Dermis microvascular lymphatic vessel endothelial cell (primary cell): ENCODE data around the gene NECAB3. TPM values are rescaled to one million over a fixed set of nuclear protein-coding genes. Genes with fewer than 3 reads are reported as not detected.
"Not testable (repeated sequence)": the region's sequence is repeated elsewhere in the genome, so short reads cannot be mapped to it uniquely, and the experiment has no call there.

Source experiments
- DNase-seq, 2 donors: peaks; one replicate each; pipeline versions ENCODE4 v3.0.0 to v3.0.0-alpha.2; 2010; ENCODE audit warnings: low read depth in 2 of 2
- total RNA-seq: library from RNA; depleted of rRNA; stranded (reverse); fragments of >200 nt; gene quantifications from 2 replicates; pipeline ENCODE4 v1.2.1, GENCODE V29; 2014

The NECAB3 gene
- total RNA-seq, 1 donor from 2014 or later = 6.9 TPM

DNA sequence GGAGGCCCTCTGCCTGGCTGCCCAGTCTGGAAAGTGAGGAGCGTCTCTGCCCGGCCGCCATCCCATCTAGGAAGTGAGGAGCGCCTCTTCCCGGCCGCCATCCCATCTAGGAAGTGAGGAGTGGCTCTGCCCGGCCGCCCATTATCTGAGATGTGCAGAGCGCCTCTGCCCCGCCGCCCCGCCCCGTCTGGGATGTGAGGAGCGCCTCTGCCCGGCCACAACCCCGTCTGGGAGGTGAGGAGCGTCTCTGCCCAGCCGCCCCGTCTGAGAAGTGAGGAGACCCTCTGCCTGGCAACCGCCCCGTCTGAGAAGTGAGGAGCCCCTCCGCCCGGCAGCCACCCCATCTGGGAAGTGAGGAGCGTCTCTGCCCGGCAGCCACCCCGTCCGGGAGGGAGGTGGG, 24.7 kb upstream of the NECAB3 start:
- DNase-seq = not testable (repeated sequence)

DNA sequence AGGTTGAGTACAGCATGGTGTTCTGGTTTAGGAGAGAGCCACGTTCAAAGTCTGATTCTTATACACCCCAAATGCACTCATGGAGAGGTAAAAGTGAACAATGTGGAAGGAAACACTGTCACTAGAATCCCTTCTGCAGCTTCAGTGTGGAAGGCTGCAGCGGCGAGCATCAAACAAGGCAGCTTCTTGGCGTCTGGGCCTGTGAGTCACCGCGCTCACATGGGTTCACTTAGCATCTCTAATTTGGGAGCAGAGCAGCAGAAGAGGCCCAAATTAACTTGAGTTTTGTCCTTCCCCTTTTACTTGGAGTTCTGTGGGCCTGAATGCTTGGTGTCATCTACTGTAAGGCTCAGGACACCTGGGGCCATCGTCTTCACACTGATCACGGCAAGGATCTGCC, 22.9 kb upstream of the NECAB3 start:
- no peak for DNase-seq

DNA sequence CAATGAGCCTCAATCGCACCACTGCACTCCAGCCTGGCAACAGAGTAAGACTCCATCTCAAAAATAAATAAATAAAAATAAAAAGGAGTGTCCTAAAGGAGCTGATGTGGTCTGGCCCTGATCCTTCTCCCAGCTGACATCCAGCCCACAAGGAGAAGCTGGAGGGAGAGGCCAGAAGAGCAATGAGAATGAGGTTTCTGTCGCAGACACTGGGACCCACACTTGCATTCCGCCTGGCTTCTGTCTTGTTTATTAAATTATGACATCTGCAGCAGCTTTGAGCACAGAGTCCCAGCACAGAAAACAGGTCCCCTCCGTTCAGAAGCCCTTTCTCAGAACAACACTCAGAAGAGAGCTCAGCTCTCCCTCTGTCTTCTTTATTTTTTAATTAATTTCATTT, 22.2 kb upstream of the NECAB3 start:
- no peak for DNase-seq

DNA sequence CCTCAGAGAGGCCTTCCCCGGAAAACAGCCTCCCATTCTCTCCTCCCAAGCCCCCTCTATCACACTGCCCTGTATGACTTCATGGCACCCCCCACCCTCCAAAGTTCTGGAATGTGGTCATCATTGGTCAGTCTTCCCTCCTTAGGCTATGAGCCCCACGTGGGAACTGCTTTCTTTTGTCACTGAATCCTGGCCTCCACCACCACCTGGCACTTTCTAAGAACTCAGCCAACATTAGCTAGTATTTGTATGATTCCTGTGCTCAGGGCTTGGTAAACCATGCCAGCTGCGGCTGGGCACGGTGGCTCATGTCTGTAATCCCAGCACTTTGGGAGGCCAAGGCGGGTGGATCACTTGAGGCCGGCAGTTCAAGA, 20.4 kb upstream of the NECAB3 start:
- no peak for DNase-seq

DNA sequence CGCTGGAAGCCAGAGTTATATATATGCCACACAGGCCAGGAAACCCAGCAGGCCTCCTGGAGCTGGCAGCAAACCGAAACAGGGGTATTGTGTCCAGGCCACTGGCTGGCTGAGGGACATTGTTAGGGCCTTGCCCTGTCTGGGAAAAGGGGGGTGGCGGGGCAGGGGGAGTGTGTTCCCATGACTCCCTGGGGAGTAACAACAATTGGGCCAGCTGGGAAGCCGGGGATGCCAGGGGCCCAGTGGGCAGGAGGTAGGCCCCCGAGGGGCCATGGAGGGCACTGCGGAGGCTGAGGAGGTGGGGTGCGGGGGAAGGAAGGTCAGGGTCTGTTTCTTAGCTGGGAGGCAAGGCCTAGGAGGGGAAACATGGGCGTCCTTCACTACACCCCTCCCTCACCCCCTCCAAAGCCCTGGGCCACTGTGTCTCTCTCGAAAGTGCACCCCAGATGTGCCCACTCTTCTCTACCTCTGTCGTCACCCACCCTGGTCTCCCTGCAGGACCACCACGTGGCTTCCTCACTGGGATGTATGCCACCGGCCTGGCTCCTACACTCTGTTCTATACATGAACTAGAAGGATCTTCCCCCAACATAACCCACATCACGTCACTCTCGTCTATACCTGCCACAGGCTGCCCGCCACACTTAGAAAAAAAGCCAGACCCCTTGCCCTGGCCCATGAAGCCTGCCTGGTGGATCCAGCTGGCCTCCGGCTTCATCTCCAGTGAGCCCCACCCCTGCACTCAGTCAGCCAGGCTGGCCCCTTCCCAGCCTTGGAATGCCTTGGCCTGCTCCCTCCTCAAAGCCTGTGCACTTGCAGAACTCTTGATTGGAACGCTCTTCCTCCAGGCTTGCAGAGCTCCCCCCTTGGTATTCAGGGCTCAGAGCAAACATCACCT, 19.8 kb upstream of the NECAB3 start:
- no peak for DNase-seq

DNA sequence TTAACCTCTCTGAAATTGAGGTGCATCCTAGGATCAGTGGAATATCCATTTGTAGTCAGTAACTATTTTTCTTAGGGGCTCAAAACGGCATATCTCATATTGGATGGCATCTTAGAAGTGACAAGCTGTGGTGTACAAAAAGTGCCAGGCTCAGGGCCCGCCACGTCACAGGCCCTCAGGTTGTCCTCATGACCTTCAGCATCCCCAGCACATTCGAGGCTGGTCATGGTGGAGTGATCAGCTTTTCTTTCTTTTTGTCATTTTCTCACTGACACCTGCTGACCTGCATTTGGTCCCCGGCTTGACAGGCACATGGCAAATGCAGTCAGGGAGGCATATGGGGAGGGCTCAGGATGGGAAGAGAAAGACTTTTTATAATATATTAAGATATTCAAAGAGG, 19.1 kb upstream of the NECAB3 start:
- DNase-seq = no peak

DNA sequence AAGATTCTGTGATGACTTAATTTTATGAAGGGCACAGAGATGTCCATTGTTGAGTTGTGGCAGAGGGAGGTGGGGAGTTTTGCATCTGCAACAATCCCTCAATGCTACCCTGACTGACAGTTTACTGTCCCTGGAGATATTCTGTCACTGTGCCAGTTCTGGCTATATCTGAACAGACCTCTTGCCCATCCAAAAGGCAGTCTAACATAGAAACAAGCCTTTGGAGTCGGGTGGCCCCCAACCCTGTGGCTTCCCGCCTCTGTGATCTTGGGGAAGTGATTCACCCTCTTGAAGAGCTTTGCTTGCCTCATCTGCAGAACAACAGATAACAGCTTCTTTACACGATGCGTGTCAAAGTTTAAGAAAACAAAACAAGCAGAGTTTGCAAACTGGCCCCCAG, 15.7 kb upstream of the NECAB3 start:
- DNase-seq = peak in 1 of 2 donors; percentile 68

DNA sequence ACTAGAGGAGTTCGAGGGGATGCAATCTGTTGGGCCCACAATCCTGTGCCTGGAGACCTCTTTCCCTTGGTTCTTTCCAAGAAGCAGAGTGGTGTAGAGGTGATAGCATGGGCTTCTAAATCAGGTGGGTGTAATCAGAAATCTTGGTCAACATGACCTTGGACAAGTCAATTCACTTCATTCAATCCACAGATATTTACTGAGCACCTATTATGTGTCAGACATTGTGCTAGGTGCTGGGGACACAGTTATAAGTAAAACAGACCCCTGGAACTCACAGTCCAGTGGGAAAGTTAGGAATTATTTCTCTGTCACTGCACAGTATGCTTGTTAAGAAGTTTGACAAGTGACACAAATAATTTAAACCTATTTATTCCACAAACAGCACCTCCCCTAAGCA, 15.3 kb upstream of the NECAB3 start:
- DNase-seq = no peak

DNA sequence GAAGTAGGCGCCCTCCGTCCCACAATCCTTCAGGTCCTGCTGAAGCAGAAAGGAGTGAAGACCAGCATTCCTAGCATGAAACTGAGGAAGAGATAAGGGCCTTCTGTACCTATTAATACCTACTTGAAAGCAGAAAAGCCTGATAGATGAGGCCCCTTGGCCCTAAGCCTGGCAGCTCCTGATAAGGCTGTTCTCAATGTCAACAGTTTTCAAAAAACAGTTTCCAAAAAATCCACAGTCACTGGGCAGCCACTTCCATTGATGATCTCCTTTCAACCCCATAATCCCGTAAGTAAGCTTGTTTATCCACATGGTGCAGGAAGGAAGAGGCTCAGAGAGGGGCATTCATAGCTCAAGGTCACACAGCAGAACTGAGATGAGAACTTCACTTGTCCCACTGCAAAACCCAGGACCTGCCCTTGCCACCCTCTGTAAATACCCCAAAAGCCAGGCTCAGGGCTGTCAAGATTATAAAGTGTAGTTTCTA, 14.8 kb upstream of the NECAB3 start:
- no peak for DNase-seq

DNA sequence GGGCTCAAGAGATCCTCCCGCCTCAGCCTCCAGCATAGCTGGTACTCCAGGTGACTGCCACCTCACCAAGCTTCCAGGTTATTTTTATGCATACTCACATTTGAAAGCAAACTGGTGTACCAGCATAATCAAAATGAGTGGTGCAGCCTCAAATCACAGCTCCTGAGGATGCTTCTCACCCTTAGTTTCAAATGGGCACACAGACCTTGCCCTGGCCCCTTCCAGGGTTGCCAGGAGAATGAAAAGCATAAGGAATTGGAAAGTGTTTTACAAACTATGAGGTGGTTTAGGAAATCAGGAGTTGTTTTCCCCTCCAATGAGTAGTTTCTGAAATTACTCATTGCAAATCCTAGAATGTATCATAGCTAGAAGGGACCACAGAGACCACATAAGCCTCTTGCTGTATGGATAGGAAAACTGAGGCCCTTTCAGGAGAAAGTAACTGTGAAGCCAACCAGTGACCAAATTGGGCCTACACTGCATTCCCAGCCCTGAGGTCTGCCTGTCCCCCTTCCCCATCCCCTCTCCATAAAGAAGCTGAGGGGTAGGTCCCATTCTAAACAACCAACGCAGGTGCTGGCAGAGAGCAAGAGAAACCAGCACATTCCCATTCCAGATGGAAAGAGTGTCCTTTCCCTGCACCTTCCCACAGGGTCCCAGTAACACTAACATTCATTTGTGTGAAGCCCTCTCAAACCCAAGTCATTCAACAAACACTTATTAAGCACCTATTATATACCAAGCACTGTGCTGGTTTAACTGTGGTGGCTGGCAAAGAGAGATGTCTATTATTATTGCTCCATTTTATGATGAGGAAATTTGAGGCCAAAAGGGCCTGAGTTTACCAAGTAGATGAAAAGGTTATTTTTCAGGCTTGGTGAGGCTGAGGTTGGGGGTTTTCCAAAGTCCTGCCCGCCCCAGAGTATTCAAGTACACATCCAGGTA, 14.0 kb upstream of the NECAB3 start:
- DNase-seq = no peak

DNA sequence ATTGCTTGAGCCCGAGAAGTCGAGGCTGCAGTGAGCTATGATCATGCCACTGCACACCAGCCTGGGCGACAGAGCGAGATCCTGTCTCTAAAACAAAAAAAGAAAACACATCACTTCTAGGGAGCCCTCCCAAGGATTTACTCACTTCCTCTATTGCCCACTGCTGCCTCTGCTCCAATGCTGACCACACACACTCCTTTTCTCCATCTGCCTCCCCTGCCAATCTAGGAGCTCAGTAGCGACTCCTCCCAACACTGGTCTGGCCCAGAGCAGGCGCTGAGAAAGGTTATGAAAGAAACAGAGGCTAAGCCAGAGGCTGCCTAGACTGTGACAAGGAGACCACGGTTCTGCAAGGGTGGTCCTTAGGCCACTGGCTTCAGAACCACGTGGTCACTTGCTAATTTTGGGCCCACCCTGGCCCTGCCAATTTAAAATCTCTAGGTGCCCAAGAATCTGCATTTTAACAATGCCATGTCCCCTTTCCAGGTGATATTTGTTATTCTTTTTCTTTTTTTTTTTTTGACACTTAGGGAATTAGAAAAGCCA, 13.2 kb upstream of the NECAB3 start:
- no peak for DNase-seq

DNA sequence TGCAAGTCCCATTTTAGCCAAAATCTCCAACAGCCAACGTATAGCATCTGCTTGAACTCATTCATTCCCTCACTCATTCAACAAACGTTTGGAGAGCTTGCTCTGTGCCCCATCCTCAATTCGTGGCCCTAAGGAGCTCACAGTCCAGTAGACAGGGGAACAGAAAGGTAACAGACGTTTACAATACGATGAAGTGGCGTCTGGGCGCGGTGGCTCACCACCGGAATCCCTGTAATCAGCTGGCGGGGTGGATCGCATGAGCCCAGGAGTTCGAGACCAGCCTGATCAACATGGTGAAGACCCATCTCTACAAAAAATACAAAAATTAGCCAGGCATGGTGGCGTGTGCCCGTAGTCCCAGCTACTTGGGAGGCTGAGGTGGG, 12.7 kb upstream of the NECAB3 start:
- no peak for DNase-seq

DNA sequence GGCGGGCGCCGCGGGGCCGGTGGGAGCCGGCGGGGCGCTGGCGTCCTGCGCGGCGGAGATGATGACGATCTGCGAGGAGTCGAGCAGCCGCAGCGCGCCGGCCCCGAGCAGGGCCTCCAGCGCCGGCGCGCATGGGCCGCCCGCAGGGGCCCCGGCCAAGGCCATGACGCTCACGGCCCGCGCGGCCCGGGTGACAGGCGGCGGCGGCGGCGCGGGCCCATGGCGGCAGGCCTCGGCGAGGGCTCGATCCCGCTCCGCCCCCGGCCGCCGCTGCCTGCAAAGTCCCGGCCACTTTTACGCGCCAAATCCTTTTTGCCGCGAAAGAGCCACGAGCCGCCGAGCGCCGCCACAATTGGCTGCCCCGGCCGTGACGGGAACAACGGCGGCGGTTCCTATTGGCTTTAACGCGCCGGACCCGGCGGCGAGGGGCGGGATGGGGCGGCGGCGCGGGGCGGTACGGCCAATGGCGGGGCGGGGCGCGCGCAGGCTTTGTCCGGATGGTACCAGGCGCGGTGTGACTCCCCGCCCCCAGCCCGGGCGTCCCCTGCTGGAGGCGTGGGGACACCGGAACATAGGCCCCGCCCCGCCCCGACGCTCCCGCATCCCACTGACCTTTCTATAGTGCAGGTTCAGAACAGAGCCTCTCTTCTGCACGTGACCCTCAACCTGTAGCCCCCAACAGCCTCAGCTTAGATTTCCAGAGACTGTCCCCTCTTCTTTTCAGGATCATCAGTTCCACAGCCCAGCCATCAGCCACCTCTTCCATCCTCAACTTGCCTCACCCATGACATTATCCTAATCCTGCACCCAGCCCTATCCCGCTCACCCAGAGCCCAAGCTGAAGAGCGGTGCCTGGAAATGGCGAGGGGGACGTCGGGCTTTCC, 12.1 kb upstream of the NECAB3 start, which contains the start of gene E2F1:
Gene E2F1, minus strand, starts transcription at position 286 of the 884 bp plus-strand sequence. Its CDS starts 121 bp downstream, at position 165.
- peak; percentile 69 to 95 for DNase-seq

DNA sequence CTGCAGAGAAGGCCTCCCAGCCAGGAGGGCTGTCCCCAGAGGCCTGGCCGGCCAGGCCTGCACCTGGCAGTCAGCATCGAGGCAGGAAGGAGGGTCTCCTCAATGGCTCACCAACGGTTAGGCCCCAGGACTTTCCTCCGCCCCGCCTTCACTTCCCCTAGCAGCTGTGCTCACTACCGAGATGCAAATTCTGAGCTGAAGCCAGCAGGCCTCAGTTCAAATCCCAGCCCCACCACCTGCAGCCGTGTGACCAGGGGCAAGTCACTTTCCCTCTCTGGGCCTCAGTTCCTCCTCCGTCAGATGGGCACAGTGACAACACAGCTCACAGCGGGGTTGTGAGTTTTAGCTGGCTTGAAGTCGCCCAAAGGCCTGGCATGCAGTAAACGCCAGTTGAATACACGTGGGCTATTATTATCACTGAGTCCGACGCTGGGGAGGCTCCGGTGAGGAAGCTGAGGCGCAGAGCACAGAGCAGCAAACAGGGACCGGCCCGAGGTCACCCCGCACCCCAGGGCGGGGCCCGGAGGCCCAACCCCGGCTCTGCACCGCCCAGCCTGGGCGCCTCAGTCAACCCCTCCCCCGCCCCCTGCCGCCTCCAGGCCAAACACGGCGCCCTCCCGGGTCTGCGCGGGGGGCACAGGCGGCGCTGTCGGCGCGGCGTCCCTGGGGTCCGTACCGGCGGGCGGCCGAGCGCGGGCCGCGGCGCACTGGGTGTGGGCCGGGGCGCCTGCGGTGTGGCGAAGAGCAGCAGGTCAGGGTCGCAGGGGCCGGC, 11.3 kb upstream of the NECAB3 start:
- no peak for DNase-seq

DNA sequence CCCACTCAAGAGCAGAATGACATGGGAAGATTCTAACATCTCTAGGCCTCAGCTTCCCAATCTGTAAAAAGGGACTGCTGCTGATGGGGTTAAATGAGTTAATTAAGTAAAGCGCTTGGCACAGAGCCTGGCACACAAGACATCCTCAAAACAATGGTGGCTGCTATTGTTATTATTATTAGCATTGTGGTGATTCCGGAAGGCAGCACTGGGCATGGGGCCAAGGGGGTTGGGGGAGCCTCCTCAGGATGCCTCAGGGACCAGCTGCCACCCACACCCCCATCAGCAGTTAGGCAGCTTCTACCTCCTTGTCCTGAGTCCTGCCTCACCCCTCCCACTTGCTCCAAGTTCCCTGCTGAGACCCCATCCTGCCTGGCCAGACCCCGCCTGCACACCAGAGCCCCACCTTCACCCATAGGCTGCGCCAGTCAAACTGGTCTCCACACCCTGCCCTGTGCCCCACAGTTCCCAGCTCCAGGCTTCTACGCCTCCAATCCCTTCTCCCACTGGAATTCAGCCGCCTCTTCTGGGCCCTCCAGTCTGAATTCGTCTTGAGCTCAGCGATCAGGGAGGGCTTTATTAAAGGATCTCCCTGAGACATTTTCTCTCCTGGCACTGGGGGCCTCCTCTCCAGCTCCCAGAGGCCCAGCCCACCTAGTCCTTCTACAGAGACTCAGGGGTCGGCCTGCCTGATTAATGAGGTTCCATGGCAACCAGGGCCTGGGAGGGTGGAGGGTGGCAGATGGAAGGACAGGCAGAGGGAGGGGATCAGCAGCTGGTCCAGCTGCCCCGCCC, 10.5 kb upstream of the NECAB3 start:
- peak in 1 of 2 donors; percentile 54 for DNase-seq

DNA sequence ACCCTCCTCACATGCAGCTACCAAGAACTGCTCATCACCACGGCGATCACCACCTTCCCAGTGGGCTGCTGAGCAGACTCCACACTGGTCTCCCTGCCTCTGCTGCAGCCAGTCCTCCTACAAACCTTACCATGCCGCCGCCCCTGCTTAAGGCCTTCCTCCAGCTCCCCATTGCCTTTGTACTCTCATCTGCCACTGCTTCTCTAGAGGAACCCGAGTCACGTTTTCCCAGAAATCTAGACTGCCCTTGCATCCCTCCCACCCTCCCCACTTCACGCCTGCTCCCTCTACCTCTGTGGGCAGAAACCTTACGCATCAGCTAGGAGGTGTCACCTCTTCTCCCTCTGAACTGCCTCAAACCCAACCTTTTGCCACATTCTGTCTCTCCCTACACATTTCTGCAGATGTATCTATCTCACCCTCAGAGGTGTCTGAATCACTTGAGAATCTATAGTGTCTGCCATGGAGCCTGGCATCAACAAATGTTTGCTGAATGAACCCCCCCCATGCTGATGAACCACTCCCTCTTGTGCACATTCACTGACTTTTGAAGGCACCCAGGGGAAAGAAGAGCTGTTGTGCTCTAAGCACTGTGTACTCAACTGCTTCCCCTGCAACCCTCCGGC, 7.6 kb upstream of the NECAB3 start:
- no peak for DNase-seq

DNA sequence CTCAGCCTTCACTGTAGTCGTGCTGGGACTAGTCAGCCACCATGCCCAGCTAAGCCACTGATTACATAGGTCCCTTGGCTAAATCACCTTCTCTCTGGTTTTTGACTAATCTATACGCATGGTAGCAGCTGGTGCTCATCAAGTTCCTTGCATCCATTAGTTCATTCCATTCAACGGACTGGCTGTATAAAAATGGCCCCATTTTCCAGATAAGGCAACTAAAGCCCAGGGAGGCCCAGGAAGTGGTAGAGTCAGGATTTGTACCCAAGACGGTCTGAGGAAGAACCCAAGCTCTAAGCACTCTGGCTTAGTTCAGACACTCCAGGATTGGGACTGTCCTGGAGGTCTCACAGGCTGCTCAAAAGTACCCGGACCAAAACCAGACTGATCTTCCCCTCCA, 7.1 kb upstream of the NECAB3 start:
- DNase-seq = no peak

DNA sequence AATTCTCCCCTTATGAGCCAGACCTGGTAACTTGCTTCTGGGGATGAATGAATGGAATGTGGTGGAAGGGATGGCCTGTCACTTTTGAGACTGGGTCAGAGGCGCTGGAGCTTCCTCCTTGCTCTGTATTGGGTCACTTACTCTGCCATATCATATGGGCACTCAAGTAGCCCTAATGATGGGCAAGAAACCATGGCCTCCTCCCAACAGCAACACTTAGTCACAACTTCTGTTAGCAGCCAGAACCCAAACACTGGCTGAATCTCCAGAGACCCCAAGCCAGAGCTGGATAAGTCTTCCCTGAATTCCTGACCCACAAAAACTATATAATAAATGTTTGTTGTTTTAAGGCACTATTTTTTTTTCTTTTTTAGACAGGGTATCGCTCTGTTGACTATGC, 6.5 kb upstream of the NECAB3 start:
- DNase-seq = no peak
